Stimulated activated CD8-positive, alpha-beta memory T cell treated with anti-CD3 and anti-CD28 coated beads, Interleukin-7, amount 100 ng/mL, for 24 hours (primary cell): ENCODE results near the gene MEAF6.

Source experiments
- DNase-seq: peaks from one replicate; pipeline ENCODE4 v3.0.0-alpha.2; 2020; ENCODE audit warnings: low read depth

Gene MEAF6

GRCh38 chr1:37473431-37474045 lies 41.0 kb downstream of the MEAF6 start:
- DNase-seq: no peak

GRCh38 chr1:37472994-37473393 lies 41.6 kb downstream of the MEAF6 start:
- no peak for DNase-seq

- no peak for DNase-seq
These were observed 42.3 kb downstream of the MEAF6 start for GRCh38 chr1:37472281-37472680.

GRCh38 chr1:37471345-37472231 lies 43.0 kb downstream of the MEAF6 start:
- DNase-seq: no peak

- DNase-seq: no peak
These were observed 45.2 kb downstream of the MEAF6 start for GRCh38 chr1:37469386-37469785.

- DNase-seq: no peak
These were observed 46.5 kb downstream of the MEAF6 start for GRCh38 chr1:37468037-37468436.

GRCh38 chr1:37465593-37466517 lies 48.7 kb downstream of the MEAF6 start:
- DNase-seq: no peak

- no peak for DNase-seq
These were observed 50.1 kb downstream of the MEAF6 start for GRCh38 chr1:37464443-37464842.

GRCh38 chr1:37461698-37462436 lies 52.7 kb downstream of the MEAF6 start:
- no peak for DNase-seq

- DNase-seq: no peak
These were observed 56.0 kb downstream of the MEAF6 start for GRCh38 chr1:37458551-37458950.

- no peak for DNase-seq
These were observed 58.0 kb downstream of the MEAF6 start for GRCh38 chr1:37456614-37457013.

GRCh38 chr1:37455516-37455915 lies 59.0 kb downstream of the MEAF6 start:
- no peak for DNase-seq

GRCh38 chr1:37453647-37454046 lies 60.9 kb downstream of the MEAF6 start:
- no peak for DNase-seq

GRCh38 chr1:37452416-37452815 lies 62.1 kb downstream of the MEAF6 start:
- no peak for DNase-seq

GRCh38 chr1:37449936-37450335 lies 64.6 kb downstream of the MEAF6 start:
- DNase-seq: no peak

GRCh38 chr1:37448691-37449417 lies 65.7 kb downstream of the MEAF6 start:
- DNase-seq: no peak

- DNase-seq: no peak
These were observed 66.4 kb downstream of the MEAF6 start for GRCh38 chr1:37448185-37448584.

GRCh38 chr1:37446874-37447273 lies 67.7 kb downstream of the MEAF6 start:
- no peak for DNase-seq

- DNase-seq: no peak
These were observed 71.9 kb downstream of the MEAF6 start for GRCh38 chr1:37442644-37443043.
